HG03039 (cell line): Measurements from ENCODE around the gene CDKN2B-AS1.
A peak's percentile ranks its signal among the peaks of the same experiment; 100 is the strongest.

Source experiments
- ATAC-seq: cut with Tn5 transposase; IDR thresholded peaks from one replicate; pipeline ENCODE4 v1.9.1; 2021; ENCODE audit warnings: mild to moderate bottlenecking, moderate library complexity; ENCODE audit not compliant: unreplicated experiment

Gene CDKN2B-AS1

GRCh38 chr9:21982391-21982790 lies 12.2 kb upstream of the CDKN2B-AS1 start:
- ATAC-seq, result no peak

GRCh38 chr9:21982861-21983560 lies 11.6 kb upstream of the CDKN2B-AS1 start:
- no peak for ATAC-seq

- ATAC-seq, result no peak
Observed at GRCh38 chr9:21983561-21983935, 11.0 kb upstream of the CDKN2B-AS1 start.

GRCh38 chr9:21984101-21984500 lies 10.5 kb upstream of the CDKN2B-AS1 start:
- ATAC-seq, result no peak

GRCh38 chr9:21985964-21986667 lies 8.5 kb upstream of the CDKN2B-AS1 start:
- no peak for ATAC-seq

- ATAC-seq, result no peak
Observed at GRCh38 chr9:21988056-21988990, 6.3 kb upstream of the CDKN2B-AS1 start.

GRCh38 chr9:21989440-21990189 lies 5.0 kb upstream of the CDKN2B-AS1 start:
- ATAC-seq, result no peak

GRCh38 chr9:21991072-21991959 lies 3.3 kb upstream of the CDKN2B-AS1 start:
- no peak for ATAC-seq

- no peak for ATAC-seq
Observed at GRCh38 chr9:21993007-21993406, 1.6 kb upstream of the CDKN2B-AS1 start.

GRCh38 chr9:21993893-21994555 lies 567 bp upstream of the CDKN2B-AS1 start, which contains the start of gene CDKN2A:
TSS of gene CDKN2A (minus strand) at chr9:21994392.
- ATAC-seq, result peak; percentile 30

- peak; percentile 85 for ATAC-seq
Observed at GRCh38 chr9:21995006-21995665, 545 bp downstream of the CDKN2B-AS1 start.

- ATAC-seq, result no peak
Observed at GRCh38 chr9:21995666-21996398, 1.2 kb downstream of the CDKN2B-AS1 start.

- no peak for ATAC-seq
Observed at GRCh38 chr9:21996438-21996837, 1.8 kb downstream of the CDKN2B-AS1 start.

- no peak for ATAC-seq
Observed at GRCh38 chr9:21996858-21997257, 2.3 kb downstream of the CDKN2B-AS1 start.

GRCh38 chr9:21997480-21997879 lies 2.9 kb downstream of the CDKN2B-AS1 start:
- ATAC-seq, result no peak

- no peak for ATAC-seq
Observed at GRCh38 chr9:21998026-21998425, 3.4 kb downstream of the CDKN2B-AS1 start.

- ATAC-seq, result no peak
Observed at GRCh38 chr9:22002038-22002437, 7.4 kb downstream of the CDKN2B-AS1 start.
